Middle frontal gyrus (tissue), 1 donor: ENCODE measurements around the gene LMTK2.
"Not testable (repeated sequence)": the region's sequence is repeated elsewhere in the genome, so short reads cannot be mapped to it uniquely, and the experiment has no call there.

Experiments used
- DNase-seq: peaks from one replicate; pipeline ENCODE4 v3.0.0-alpha.2; 2015; ENCODE audit warnings: low spot score; ENCODE audit errors: extremely low spot score

The LMTK2 gene

DNA sequence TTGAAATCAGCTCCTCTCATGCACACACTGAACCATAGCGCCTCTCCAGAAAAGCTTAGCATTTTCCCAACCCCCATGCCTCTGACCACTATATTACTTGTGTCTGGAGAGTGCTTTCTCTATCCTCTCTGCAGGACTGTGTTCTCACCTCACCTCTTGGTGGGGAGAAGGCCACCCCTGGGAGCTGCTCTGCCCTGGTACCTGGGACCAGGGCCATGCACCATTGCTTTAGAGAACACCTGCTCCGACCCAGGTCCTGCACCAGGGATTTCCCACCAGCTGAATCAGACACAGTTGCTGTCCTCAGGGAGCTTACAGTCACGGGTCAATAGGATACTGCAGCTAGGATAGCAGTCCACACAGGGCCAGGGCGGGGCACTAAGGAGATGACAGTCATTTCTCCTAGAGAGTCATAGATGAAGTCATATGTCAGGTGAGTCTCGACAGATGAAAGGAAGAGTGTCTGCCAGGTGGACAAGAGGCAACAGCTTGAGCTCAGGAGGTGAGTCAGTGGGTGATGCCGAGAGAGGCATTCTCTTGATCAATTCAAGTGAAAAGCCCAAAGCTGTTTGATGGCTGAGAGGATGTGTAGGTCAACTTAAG is 619 bp upstream of the LMTK2 start:
- no peak for DNase-seq

DNA sequence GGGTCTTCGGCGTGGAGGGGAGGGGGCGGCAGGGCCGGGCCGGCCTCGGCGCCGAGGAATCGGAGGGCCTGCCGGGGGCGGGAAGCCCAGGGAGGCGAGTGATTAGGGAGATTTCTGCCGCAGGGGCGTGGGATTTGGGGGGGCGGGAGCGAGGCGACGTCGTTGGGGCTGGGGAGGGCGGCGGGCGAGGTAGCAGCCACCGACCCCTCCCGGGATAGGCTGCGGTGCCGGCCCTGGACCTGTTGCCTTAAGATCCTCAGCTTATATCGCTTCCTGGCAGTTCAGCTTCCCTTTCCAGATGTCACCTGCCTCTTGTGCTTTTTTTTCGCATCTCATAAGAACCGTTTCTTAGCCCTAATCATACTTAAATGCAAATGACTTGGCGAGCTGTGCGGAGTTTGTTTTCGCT is 655 bp downstream of the LMTK2 start:
- no peak for DNase-seq

DNA sequence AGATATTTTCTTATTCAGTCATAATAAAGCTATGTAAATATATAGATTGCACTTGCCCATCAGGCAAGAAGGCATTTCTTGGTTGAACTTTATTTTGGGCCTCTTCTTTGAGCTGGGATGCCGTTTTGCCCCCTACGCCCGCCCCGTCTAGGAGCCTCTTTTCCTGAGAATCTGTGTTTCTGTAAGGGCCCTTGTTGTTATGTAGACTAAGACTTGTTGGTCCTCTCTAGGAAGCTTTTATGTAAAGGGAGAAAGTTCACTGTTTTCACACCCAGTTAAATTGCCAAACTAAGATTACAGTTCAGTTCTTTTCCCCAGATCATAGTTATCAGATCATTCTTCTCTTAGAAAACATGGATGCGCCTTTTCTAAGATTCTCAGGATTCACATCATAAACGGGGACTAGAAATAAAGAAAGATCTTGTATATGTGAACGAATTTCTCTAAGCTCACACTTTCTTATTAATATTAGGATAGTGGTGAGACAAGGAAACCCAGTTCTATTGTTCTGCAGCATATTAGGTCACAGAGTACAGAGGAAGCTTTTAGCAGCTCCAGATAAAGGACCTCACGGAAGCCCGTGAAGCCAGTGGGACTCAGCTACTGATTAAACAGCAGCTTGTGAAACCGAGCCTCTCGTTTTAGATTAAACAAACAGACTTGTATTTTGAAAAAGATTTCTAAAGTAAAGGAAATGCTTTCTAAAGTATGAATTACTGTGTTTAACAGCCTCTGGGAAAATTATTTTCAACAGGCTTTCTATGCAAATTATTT is 3.8 kb downstream of the LMTK2 start:
- no peak for DNase-seq

DNA sequence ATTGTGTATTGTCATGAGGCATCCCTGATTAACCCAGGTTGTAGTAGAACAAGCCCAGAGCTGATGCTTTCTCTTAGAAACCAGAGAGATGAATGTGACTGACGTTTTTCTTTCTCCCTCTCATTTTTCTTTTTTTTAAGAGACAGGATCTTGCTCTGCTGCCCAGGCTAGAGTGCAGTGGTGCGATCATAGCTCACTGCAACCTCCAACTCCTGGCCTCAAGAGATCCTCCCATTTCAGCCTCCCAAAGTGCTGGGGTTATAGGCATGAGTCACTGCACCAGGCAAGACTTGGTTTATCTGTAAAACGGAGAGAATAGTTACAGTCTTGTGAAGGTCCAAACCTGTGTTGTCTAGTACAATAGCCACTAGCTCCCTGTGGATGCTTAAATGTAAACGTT is 5.4 kb downstream of the LMTK2 start:
- no peak for DNase-seq

DNA sequence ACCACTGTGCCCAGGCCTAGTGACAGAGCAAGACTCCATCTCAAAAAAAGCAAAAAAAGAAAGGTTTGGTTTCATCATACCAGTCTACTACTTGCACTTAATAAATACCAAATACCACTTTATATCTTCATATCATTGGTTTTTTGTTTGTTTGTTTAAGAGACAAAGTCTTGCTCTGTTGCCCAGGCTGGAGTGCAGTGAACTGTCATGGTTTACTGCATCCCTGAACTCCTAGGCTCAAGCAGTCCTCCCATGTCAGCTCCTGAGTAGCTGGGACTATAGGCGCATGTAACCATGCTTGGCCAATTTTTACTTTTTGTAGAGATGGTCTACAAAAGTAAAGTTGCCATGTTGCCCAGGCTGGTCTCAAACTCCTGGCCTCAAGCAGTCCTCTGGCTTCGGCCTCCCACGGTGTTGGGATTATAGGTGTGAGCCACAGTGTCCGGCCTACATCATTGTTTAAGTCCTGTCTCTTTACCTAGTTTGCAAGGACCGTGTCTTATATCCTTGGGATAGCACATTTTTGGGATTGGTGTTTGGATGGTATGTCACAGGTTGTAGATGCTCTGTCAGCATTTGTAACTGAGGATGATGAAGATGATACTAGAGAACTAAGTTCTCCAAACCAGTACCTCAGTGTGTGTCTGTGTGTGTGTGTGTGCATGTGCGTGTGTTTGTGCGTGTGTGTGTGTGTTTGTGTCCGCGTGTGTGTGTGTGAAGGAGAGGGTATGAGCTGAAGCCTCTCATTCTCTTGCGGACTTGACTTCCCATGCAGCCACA is 9.3 kb downstream of the LMTK2 start:
- DNase-seq = no peak

DNA sequence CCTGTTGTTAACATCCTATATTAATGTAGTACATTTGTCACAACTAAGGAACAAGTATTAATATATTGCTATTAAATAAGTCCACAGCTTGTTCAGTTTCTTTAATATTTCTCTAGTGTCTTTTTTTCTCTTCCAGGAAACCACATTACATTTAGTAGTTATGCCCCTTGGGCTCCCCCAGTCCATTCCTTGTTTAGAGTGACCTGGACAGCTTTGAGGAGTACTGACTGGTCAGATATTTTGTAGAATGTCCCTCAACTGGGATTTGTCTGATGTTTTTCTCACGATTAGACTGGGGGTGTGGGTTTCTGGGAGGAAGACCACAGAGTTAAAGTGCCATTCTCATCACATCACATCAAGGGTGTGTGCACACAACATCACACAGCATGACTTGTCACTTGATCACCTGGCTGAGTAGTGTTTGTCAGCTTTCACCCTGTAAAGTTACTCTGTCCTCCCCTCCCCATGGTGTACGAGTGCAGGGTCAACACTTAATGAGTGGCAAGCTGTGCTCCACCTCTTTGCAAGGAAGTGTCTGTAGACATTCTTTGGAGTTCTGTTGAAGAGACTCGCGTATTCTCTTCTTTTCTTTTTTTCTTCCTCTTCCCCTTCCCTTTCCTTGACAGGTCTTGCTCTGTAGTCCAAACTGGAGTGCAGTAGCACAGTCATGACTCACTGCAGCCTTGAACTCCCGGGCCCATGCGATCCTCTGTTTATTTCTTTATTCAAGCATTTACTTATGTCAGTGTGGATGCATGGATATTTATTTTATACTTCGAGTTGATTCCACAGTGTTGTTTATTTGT is 10.2 kb downstream of the LMTK2 start:
- DNase-seq = no peak

DNA sequence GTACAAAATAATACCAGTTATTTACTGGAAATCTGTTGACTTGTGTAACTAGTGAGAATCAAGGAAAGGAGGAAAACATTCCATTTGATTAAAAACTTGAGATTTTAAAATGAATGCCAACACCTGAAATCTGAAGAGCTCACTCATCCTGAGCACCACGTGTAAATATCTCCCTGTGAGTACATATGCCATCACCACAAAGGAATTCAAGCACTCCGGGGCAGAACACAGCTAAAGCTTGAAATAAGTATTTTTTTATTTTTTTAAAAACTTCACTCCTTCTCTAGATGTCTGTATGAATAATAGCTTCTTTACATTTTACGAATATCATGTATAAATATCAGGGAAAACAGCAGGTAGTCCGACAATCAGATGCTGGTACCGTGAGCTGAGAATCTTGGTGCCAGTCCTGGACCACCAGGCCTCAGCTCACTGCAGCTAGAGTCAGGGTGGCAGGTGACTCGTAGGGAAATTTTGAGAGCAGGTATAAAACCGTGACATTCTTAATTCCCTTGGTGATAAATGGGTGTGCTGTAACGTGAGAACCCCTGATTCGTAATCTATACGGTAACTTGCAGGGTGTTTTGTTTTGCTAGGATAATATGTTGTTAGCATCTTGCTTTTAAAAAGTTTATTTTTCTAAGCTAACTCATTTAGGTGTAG is 12.7 kb downstream of the LMTK2 start:
- DNase-seq = no peak

DNA sequence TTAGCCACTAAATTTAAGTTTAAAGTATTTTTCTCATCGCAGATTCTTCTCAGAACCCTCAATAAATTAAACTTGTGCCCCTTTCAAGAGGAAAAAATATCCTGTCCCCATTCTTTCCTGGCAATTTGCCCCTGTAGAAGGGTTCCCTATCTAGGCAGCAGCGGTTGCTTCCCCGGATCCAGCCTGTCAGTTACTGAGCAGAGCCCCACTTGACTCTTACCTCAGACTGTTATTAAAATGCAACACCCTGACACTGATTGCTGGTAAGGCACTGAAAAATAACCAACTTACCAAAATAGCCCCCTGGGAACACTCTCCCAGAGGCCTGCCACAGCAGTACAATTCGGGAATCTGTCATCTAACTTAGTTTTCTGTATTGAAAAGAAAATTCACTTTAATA is 13.9 kb downstream of the LMTK2 start:
- DNase-seq = no peak

DNA sequence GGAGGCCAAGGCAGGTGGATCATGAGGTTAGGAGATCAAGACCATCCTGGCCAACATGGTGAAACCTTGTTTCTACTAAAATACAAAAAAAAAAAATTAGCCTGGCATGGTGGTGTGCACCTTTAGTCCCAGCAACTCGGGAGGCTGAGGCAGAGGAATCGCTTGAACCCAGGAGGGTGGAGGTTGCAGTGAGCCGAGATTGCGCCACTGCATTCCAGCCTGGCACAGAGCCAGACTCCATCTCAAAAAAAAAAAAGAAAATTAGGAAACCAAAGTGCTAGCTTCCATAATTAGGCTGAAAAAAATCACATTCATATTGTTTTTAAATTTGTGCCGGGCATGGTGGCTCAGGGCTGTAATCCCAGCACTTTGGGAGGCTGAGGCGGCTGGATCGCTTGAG is 14.7 kb downstream of the LMTK2 start:
- DNase-seq = not testable (repeated sequence)

DNA sequence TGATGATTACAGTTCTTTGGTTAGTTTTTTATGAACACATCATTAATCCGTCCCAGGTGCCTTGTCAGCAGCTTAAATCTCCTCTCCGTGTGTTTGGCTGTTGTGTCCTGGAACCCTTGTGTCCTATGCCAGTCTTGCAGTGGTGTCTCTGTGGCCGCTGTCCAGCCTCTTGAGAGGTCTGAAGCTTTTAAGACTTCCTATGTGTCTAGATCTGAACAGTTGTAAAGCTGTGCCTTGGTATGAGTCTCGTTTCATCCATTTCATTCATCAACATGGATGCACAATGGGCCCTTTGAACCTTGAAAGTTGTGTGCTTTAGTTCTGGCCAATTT is 16.7 kb downstream of the LMTK2 start:
- DNase-seq = no peak

DNA sequence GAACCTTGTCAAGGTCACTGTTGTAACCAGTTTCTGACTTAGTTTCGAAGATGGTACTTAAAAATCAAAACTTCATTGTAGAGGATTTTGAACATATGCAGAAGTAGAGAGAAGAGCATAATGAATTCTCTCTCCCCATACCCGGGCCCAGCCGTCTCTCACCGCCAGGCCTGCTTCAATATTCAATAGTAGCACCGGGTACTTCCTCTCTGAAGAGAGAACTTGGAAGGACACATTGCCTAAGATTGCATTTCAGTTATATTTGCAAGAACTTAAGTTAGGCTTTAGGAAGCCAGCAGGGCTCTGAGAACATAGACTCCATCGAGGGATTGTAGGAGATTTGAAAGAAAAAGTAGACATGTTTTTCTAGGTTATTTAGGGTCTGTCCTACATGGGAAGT is 19.1 kb downstream of the LMTK2 start:
- DNase-seq = no peak

DNA sequence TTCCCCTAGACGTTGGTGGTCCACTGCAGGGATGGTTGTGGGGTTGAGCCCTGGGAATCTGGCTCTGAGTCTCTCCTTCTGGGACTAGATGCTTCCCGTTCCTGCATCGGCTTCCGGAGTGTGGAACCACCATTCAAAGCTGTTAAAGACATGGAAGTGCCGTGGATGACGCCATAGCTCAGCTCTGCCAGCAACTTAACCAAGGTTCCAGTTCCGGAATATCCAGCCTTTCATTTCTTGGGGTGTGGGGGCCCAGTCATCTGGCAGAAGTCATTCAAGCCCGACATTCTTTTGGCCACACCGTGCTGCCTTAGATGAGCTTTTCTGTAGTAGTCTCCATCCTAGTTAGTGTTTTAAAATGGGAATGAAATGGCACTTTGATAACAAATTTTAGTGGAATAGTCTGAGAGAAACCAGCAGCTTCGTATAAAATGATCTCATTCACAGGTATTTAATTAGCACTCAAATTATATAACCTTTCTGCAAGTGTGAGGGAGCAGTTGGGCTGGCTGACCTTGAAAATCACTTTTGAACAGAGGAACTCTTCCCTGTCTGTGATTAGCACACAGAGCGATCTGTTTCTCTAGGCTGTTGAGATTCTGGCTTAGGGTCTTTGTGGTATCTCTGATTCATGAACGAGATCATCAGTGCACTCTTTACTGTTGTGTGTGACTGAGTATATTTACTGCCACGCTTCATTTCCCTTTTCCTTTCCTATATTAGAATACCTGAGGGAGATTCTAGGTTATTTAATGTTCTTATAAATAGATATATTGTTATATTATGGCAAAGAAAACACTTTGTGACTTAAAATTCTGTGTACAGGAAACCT is 19.9 kb downstream of the LMTK2 start:
- DNase-seq = no peak

DNA sequence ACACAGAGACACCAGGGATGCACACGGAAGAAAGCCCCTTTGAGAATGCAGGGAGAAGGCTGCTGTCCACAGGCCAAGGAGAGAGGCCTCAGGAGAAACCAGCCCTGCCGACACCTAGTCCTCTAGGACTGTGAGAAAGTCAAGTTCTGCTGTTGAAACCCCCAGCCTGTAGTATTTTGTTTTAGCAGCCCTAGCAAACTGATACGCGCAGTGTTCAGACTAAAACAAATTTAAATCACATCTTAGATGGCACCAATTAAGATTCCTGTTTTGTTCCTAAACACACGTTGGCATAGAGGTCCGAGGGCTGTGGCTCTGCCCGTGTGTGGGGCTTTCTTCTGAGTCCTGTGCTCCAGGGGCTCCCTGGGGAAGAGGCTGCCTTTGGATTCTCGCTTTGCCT is 21.7 kb downstream of the LMTK2 start:
- no peak for DNase-seq

DNA sequence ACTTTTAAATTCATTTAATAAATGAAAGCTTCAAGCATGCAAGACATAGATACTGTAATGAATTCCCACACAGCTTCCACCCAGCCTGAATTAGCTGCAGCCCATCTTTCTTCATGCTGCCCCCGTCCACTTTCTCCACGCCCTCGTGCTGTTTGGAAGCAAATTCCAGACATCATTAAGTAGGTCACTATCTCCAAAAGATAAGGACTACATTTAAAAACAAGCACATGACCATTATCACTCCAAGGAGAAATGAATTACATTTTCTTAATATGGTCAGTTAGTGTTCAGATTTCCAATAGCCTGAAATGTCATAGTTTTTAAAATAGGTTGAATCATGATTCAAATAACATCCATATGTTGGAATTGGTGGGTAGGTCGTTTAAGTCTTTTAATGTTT is 24.3 kb downstream of the LMTK2 start:
- no peak for DNase-seq

DNA sequence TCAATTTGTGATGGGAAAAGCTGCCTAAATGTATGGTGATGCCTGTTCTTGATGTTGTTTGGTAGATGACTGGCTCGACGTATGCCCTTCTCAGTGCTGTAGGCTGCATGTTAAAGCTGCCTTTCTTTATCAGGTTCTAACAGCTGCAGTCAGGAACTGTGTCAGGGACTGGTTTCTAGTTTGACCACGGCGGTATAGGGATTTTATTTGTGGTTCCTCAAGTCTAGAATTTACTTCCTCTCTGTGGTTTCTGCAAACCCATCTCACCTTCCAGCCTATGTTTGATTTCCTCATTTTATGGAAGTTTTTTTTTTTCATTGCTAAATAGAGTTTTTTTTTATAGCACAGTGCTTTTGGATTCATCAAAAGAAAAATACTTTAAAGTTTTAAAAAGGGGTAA is 26.5 kb downstream of the LMTK2 start:
- no peak for DNase-seq

DNA sequence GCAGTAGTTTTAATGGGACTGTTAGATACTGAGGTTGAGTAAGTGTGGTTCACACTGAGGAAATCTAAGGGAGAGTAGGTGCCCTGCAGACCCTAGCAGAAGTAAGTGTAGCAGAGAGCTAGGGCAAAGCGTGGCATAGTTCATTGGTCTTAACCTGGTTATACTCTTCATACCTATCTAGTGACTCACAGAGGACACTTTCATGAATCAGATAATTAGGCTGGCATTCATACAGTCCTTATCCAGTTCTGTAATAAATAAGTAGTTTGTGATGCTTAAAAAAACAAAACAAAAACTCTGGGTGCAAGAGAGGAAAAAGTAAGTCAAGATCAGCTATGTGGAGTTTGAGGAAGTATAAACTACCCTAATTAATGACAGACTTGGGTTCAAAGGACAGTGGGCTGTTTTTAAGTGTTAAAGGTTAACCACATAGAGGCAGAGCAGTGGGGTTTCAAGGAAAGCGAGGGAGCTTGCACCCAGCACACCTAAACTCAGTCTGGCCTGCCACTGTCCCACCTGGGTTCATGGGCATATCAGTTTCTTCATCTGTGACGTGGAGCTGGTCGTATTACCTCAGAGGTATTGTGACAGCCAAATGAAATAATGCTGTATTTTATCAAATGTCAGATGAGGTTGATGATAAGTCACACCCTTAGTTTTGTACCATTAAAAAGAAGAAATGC is 27.1 kb downstream of the LMTK2 start:
- no peak for DNase-seq

DNA sequence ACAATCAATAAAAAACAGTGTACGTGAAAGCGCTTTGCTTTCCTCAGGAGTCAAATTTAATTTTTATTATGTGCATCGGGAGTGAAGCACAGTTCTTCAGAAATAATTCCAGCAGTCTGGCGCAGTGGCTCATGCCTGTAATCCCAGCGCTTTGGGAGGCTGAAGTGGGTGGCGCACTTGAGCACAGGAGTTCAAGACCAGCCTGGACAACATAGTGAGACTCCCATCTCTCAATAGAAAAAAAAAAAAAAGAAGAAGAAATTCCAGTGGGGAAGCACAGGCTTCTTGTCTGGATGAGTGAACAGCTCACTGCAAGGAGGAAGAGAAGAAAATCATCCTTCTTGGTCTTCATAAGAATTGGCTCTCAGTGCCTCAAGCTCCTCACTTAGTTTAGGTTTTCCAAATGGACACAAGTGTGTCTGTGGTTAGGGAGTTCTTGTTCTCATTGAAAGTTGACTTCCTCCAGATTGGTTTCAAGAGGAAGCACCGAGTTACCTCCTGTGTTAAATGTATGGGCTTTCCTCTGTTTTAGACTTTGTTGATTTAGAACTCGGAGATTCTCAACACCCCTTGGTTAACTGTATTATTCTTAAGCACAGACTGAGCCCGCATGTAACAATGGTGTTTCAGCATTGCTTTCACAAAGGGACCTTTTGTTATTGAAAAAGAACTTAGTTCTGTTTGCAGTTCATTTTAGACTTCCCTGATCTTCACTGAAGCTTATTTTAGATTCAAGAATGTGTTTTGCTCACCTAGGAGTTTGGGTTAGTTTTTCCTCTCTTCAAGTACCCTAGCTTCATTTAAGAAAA is 28.0 kb downstream of the LMTK2 start:
- DNase-seq = no peak

DNA sequence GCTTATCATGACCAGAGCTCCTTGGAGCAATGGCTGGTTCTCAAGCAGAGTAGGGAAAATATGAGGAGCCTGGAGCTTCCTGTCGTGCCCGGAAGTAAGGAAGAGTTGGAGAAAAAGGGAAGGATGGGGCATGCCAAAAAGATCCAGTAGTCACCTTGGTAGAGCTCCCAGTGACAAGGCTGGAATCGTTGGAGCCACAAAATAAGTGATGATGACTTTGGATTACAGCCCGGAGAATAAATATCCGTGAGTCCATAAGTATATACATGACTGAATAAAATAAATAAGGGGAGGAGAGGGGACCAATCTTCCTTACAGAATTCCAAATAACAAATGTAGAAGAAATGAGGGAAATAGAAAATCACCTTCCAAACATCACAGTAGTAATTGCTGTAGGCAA is 29.3 kb downstream of the LMTK2 start:
- DNase-seq = no peak

DNA sequence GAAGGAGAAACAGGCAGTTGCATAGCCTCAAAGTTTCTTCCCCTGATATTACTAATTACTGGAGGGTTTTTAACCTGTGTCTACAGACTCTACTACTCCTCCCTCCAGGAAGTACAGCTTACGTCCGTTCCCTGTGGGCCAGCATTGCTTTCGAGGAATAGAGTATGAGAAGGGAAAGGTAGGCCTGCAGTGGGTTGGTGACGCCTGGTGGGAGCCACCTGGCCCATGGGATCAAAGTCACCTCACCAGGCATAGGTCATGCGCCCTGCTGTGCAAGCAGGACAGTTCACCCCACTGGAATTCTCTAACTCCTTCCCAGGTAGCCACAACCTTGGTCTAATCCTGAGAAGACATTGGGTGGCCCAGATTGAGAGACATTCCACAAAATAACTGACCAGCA is 29.8 kb downstream of the LMTK2 start:
- no peak for DNase-seq
